ENCODE results near the gene ROS1. TPM values are rescaled to one million over a fixed set of nuclear protein-coding genes. Genes with fewer than 3 reads are reported as not detected.
A peak's percentile ranks its signal among the peaks of the same experiment; 100 is the strongest.
"Not testable (repeated sequence)": the region's sequence is repeated elsewhere in the genome, so short reads cannot be mapped to it uniquely, and the experiment has no call there.

ROS1 gene
- total RNA-seq, 3 donors from 2014 or later: 0.03 TPM; not detected in 1

DNA sequence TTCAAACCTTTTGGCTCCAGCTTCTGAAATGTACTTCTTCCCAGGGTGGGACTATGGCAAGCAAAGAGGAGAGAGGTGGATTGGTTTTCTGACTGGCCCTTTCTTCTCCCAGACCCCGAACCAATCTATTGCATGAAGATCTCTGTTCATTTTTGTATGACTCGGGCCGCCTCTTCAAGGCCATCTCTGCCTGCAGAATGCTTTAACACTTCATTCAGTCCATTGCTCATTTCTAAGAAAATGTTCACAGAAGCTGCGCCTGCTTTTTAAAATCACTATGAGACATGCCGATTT lies 158.7 kb downstream of the ROS1 start:
- no peak for ATAC-seq
- no peak overlapping the region for H3K4me3 Mint-ChIP-seq
- no peak for DNase-seq
- H3K9me3 Mint-ChIP-seq: no peaks in the 10 kb centered on the region
- no peaks in the 10 kb centered on the region for H3K36me3 Mint-ChIP-seq (ENCODE audit: insufficient read depth)
- H3K4me1 Mint-ChIP-seq (ENCODE audit: low read depth): peaks cover 9% of the 10 kb centered on the region
- peaks cover 83% of the 10 kb centered on the region for H3K27me3 Mint-ChIP-seq (ENCODE audit: low read depth)

DNA sequence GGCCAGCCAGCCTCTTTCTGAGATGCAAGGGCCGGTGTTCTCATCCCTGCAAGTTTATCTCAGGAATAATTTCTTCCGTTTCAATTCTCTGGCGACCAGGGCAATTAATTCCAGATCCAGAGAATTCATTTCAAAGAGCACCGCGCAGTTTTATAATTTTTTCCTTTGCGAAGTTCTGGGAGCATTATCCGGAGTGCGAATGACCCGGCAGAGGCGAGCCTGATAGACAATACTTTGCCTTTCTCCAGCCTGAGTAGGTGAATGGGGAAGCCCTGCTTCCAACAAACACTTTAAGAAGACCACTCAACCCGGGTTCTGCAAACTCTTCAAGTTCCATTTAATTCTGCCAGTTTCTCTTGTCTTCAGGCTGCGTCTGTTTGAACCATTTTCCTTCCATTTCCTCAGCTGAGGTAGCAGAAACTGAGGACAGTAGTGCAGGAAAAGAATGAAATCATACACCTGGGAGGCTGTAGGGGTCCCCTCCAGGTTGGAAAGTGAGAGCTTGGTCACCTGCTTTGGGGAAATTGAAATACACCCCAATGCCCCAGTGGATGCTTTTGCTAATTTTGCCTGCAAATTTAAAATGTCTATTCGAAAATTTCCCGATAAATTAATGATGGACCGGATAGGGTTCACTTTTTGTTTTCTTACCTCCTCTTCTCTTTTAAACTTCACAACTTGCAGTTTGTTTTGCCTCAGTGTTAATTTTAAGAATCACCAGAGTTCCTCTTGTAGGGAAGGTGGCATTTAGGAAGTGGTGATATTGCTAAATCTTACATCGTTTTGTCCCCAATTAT lies 159.3 kb downstream of the ROS1 start:
- H3K4me3 Mint-ChIP-seq: no peak overlapping the region
- DNase-seq: no peak

DNA sequence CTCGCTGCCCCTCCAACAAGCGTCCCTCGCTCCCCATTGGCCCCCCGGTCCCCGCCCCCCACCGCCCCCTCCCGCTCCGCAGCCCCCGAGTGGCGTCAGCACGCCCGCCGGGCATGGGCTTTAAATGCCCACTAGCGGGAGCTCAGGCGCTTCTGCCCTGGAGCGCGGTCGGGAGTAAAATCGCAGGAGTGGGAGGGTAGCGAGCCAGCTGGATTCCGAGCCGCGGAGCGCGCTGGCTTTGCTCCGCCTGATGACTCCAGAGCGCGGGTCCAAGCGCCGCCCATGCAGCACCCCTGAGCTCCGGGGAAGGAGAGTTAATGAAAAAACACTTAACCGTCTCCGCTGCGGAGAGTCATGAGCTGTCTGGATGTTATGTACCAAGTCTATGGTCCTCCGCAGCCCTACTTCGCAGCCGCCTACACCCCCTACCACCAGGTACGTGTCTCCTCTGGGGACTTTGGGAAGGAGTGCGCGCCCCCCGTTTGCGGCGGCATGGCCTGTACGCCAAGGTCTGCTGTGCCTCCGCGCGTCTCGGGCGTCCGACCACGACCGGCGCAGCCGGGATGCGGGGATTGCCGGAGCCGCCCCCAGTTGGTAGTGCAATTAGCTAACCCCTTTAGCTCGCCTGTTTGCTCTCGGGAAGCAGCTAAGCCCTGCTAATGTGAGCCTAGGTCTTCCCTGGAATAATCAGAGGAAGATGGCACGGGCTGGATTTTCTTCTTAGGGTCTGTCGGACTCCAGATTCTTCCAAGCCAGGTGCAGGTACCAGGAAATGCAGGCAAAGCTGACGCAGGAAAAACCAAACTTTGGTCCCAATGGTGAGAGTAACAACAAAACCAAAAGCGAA lies 160.1 kb downstream of the ROS1 start, which contains the start of gene VGLL2:
VGLL2 (plus strand) TSS at position 149 of the 847 bp plus-strand sequence; CDS start at position 355, 206 bp downstream.
- Mint-ChIP-seq H3K4me1 (ENCODE audit: low read depth) (peaks cover 9% of the 10 kb centered on the region), H3K36me3 (ENCODE audit: insufficient read depth) (no peaks in the 10 kb centered on the region), H3K27me3 (ENCODE audit: low read depth) (peaks cover 84% of the 10 kb centered on the region), H3K4me3 (peak within 1 kb of the TSS; percentile 51), H3K9me3 (no peaks in the 10 kb centered on the region)
- ATAC-seq: peak; percentile 41
- no peak for DNase-seq

More for the DNA sequence above, 159.3 kb downstream of the ROS1 start:
- Mint-ChIP-seq H3K9me3 (no peaks in the 10 kb centered on the region), H3K27me3 (ENCODE audit: low read depth) (peaks cover 85% of the 10 kb centered on the region), H3K36me3 (ENCODE audit: insufficient read depth) (no peaks in the 10 kb centered on the region), H3K4me1 (ENCODE audit: low read depth) (peaks cover 9% of the 10 kb centered on the region)
- ATAC-seq: no peak

GRCh38 chr6:117264692-117265409 lies 160.9 kb downstream of the ROS1 start:
- DNase-seq (no peak), ATAC-seq (peak; percentile 31 to 41)
- Mint-ChIP-seq H3K27me3 (ENCODE audit: low read depth) (peaks cover 83% of the 10 kb centered on the region), H3K4me1 (ENCODE audit: low read depth) (peaks cover 9% of the 10 kb centered on the region), H3K36me3 (ENCODE audit: insufficient read depth) (no peaks in the 10 kb centered on the region), H3K4me3 (peak overlapping the region; percentile 51), H3K9me3 (no peaks in the 10 kb centered on the region)

DNA sequence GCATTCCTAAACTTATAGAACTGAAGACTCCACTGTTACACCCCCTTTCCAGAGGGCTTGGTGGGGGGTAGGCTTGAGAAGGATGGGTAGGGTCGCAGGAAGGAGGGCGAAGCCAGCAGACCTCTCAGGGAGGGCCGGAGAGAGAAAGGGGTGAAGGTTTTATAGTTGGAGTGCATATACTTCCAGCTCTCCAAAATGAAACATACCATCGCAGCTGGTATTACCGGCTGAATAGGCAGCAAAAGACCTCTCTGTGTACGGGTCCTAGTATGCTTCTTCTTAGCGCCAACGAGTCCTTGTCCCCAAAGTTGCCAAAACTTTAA lies 161.4 kb downstream of the ROS1 start:
- Mint-ChIP-seq H3K27me3 (ENCODE audit: low read depth) (peaks cover 83% of the 10 kb centered on the region), H3K36me3 (ENCODE audit: insufficient read depth) (no peaks in the 10 kb centered on the region), H3K4me1 (ENCODE audit: low read depth) (peaks cover 7% of the 10 kb centered on the region), H3K4me3 (peak overlapping the region; percentile 51), H3K9me3 (no peaks in the 10 kb centered on the region)
- ATAC-seq: peak in 1 of 2 donors; percentile 5
- DNase-seq: no peak

DNA sequence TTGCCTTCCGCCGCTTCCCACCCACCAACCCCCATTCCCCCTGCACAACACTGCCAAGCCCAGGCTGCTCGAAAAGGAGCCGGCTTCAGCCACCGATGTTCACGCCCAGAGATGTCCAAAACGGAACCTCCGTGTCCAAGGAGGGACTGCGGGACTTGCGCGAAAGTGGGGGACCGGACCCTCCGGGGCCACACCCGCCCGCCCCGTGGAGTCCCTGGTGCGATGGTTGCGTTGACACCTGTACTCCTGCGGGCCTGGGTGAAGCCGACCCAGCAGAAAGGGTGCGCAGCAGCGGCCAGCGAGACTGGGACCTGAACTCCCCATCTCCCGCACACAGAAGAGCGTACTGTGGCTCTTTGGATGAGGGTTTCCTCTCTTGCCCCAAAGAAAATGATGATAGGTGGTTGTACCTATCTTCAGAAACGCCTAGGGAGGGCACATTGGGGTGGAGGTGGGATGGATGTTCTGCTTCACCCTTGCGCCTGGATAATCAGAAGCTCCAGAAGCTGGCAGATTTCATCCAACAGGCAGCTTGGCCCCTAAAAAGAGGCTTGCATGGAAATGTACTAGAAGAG lies 162.3 kb downstream of the ROS1 start:
- DNase-seq (no peak), ATAC-seq (no peak)
- Mint-ChIP-seq H3K4me1 (ENCODE audit: low read depth) (peaks cover 7% of the 10 kb centered on the region), H3K4me3 (no peak overlapping the region), H3K9me3 (no peaks in the 10 kb centered on the region), H3K36me3 (ENCODE audit: insufficient read depth) (no peaks in the 10 kb centered on the region), H3K27me3 (ENCODE audit: low read depth) (peaks cover 74% of the 10 kb centered on the region)

DNA sequence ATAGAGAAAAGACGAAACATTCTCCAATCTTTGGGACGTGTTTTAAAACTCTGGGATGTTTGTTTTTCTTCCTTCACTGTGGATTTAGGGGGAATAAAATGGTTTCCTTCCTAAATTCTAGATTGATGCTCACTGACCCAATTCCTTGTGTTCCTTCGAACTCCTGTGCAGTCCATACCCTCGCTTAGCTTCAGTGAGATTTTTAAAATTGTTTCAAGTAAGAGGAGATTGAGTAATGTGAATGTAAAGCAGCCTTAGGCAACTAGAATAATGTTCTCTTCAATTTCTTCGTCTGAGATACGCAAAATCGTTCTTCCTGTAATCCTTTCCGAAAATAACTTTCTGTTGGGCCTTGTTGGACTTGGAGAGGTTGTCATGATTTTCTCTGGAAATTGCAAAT lies 162.9 kb downstream of the ROS1 start:
- no peak overlapping the region for H3K4me3 Mint-ChIP-seq
- no peaks in the 10 kb centered on the region for H3K9me3 Mint-ChIP-seq
- H3K27me3 Mint-ChIP-seq (ENCODE audit: low read depth): peaks cover 68% of the 10 kb centered on the region
- DNase-seq (no peak), ATAC-seq (no peak)
- H3K36me3 Mint-ChIP-seq (ENCODE audit: insufficient read depth): no peaks in the 10 kb centered on the region
- peaks cover 7% of the 10 kb centered on the region for H3K4me1 Mint-ChIP-seq (ENCODE audit: low read depth)

DNA sequence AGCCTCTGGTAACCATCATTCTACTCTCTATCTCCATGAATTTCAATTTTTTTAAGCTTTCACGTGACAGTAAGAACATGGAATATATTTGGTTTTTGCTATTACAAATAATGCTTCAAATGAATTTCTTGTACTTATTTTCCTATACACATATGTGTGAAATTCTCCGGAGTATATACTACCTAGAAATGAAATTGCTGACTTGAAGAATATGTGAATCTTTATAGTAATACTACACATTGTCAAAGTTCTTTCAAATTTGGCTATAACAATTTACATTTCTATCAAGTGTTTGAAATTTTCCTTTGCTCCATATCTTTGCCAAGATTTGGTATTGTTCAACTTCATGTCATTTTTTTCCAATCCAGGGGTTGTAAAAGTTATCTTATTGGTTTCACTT lies 172.0 kb downstream of the ROS1 start:
- no peak overlapping the region for H3K4me3 Mint-ChIP-seq
- DNase-seq (no peak), ATAC-seq (no peak)
- H3K9me3 Mint-ChIP-seq: peaks cover 6% of the 10 kb centered on the region
- H3K27me3 Mint-ChIP-seq (ENCODE audit: low read depth): peaks cover 2% of the 10 kb centered on the region
- no peaks in the 10 kb centered on the region for H3K36me3 Mint-ChIP-seq (ENCODE audit: insufficient read depth)
- H3K4me1 Mint-ChIP-seq (ENCODE audit: low read depth): no peaks in the 10 kb centered on the region

DNA sequence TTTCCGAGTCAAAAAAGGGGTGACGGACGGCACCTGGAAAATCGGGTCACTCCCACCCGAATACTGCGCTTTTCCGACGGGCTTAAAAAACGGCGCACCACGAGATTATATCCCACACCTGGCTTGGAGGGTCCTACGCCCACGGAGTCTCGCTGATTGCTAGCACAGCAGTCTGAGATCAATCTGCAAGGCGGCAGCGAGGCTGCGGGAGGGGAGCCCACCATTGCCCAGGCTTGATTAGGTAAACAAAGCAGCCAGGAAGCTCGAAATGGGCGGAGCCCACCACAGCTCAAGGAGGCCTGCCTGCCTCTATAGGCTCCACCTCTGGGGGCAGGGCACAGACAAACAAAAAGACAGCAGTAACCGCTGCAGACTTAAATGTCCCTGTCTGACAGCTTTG lies 180.8 kb downstream of the ROS1 start:
- H3K36me3 Mint-ChIP-seq (ENCODE audit: insufficient read depth); H3K27me3 Mint-ChIP-seq (ENCODE audit: low read depth); H3K9me3 Mint-ChIP-seq; DNase-seq; H3K4me1 Mint-ChIP-seq (ENCODE audit: low read depth); H3K4me3 Mint-ChIP-seq; ATAC-seq: not testable (repeated sequence)

DNA sequence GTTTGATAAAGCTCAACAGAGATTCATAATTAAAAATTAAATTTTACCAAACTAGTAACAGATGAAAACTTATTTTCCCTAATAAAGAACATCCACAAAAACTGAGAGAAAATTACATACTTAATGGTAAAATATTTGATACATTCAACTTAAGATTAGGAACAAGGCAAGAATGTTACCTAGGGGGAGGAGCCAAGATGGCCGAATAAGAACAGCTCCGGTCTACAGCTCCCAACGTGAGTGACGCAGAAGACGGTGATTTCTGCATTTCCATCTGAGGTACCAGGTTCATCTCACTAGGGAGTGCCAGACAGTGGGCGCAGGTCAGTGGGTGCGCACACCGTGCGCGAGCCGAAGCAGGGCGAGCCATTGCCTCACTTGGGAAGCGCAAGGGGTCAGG lies 181.2 kb downstream of the ROS1 start:
- not testable (repeated sequence) for H3K4me3 Mint-ChIP-seq; H3K9me3 Mint-ChIP-seq; H3K27me3 Mint-ChIP-seq (ENCODE audit: low read depth); H3K4me1 Mint-ChIP-seq (ENCODE audit: low read depth); ATAC-seq; DNase-seq; H3K36me3 Mint-ChIP-seq (ENCODE audit: insufficient read depth)

Other genes starting within 250 kb of the ROS1 start
- not detected for gene VGLL2, start 160.4 kb downstream of the ROS1 start, total RNA-seq
- gene DCBLD1, start 56.7 kb upstream of the ROS1 start, total RNA-seq: 1 to 10 TPM; 1.5 to 1.9 (median 1.5) TPM
- 10 to 100 TPM; 20.7 to 21.3 (median 20.9) TPM for gene GOPC, start 176.6 kb upstream of the ROS1 start, total RNA-seq
- 10 to 100 TPM; 74.2 to 81.9 (median 81.4) TPM for gene NUS1, start 249.5 kb upstream of the ROS1 start, total RNA-seq